Activated T-cell treated with anti-CD3 and anti-CD28 coated beads, Interleukin-2, amount 50 U/mL, for 72 hours (primary cell): ENCODE measurements around the gene DCANP1. TPM values are rescaled to one million over a fixed set of nuclear protein-coding genes. Genes with fewer than 3 reads are reported as not detected.

ENCODE experiments used
- ATAC-seq, 2 donors: fragments of 150-1000 bp; cut with Tn5 transposase; replicated peaks in 1 of 2; 2 replicates each; pipeline ENCODE4 v1.10.0; 2021; ENCODE audit warnings: moderate library complexity in 2 of 2, mild to moderate bottlenecking in 1 of 2
- DNase-seq, 2 donors: peaks; one replicate each; pipeline ENCODE4 v3.0.0; 2021 to 2022; ENCODE audit warnings: mixed read lengths in 1 of 2
- H3K27ac Mint-ChIP-seq: one replicate; pipeline ENCODE4 v1.8.0; 2022; ENCODE audit warnings: mild to moderate bottlenecking, moderate library complexity, mixed read lengths
- H3K27me3 Mint-ChIP-seq: one replicate; pipeline ENCODE4 v1.8.0; 2022; ENCODE audit warnings: low read depth, mixed read lengths
- H3K36me3 Mint-ChIP-seq, 2 donors: one replicate each; pipeline ENCODE4 v1.8.0; 2022; ENCODE audit warnings: mixed read lengths in 2 of 2, mild to moderate bottlenecking in 1 of 2; ENCODE audit not compliant: insufficient read depth in 2 of 2
- H3K4me1 Mint-ChIP-seq: one replicate; pipeline ENCODE4 v1.8.0; 2022; ENCODE audit warnings: low read depth, mixed read lengths
- H3K4me3 Mint-ChIP-seq, 2 donors: one replicate each; pipeline ENCODE4 v1.8.0; 2022; ENCODE audit warnings: mild to moderate bottlenecking in 2 of 2, mixed read lengths in 2 of 2, moderate library complexity in 2 of 2
- H3K9me3 Mint-ChIP-seq, 2 donors: one replicate each; pipeline ENCODE4 v1.8.0; 2022; ENCODE audit warnings: mixed read lengths in 2 of 2
- total RNA-seq, 2 donors: library from RNA; stranded (reverse); gene quantifications; one replicate each; pipeline ENCODE4 v1.2.3, GENCODE V29; 2022

Gene DCANP1
- total RNA-seq, 2 donors from 2014 or later = not detected

GRCh38 chr5:135398160-135398854 lies 48.8 kb downstream of the DCANP1 start:
- Mint-ChIP-seq H3K27me3 (no peaks in the 10 kb centered on the region), H3K9me3 (no peaks in the 10 kb centered on the region), H3K4me1 (peaks cover 67% of the 10 kb centered on the region), H3K4me3 (peak overlapping the region; percentile 89), H3K36me3 (peaks cover 0 to 8% of the 10 kb centered on the region in 2 donors), H3K27ac (peak overlapping the region; percentile 91)
- peak; percentile 51 to 53 for ATAC-seq
- DNase-seq = peak; percentile 52 to 60

GRCh38 chr5:135397084-135397483 lies 50.1 kb downstream of the DCANP1 start:
- Mint-ChIP-seq H3K36me3 (peaks cover 0 to 11% of the 10 kb centered on the region in 2 donors), H3K27me3 (no peaks in the 10 kb centered on the region), H3K9me3 (no peaks in the 10 kb centered on the region), H3K27ac (peak overlapping the region; percentile 56), H3K4me3 (peak overlapping the region; percentile 89), H3K4me1 (peaks cover 79% of the 10 kb centered on the region)
- ATAC-seq = no peak
- DNase-seq = no peak

GRCh38 chr5:135396459-135397055 lies 50.6 kb downstream of the DCANP1 start:
- ATAC-seq (no peak), DNase-seq (no peak)
- Mint-ChIP-seq H3K27me3 (no peaks in the 10 kb centered on the region), H3K27ac (no peak overlapping the region), H3K36me3 (peaks cover 0 to 11% of the 10 kb centered on the region in 2 donors), H3K4me3 (peak overlapping the region in 1 of 2 donors; percentile 89), H3K9me3 (no peaks in the 10 kb centered on the region), H3K4me1 (peaks cover 85% of the 10 kb centered on the region)

GRCh38 chr5:135395866-135396265 lies 51.3 kb downstream of the DCANP1 start:
- ATAC-seq = no peak
- Mint-ChIP-seq H3K27ac (no peak overlapping the region), H3K27me3 (no peaks in the 10 kb centered on the region), H3K36me3 (peaks cover 0 to 11% of the 10 kb centered on the region in 2 donors), H3K9me3 (no peaks in the 10 kb centered on the region), H3K4me1 (peaks cover 86% of the 10 kb centered on the region), H3K4me3 (no peak overlapping the region)
- DNase-seq = no peak

GRCh38 chr5:135395451-135395850 lies 51.7 kb downstream of the DCANP1 start:
- peaks cover 0 to 11% of the 10 kb centered on the region in 2 donors for H3K36me3 Mint-ChIP-seq
- H3K4me1 Mint-ChIP-seq = peaks cover 85% of the 10 kb centered on the region
- H3K27ac Mint-ChIP-seq = no peak overlapping the region
- ATAC-seq (no peak), DNase-seq (no peak)
- no peaks in the 10 kb centered on the region for H3K9me3 Mint-ChIP-seq
- no peak overlapping the region for H3K4me3 Mint-ChIP-seq
- H3K27me3 Mint-ChIP-seq = no peaks in the 10 kb centered on the region

Other genes with a start within 250 kb of the DCANP1 start
- 100 to 1,000 TPM; 136 to 140 TPM for gene MACROH2A1, start 48.1 kb downstream of the DCANP1 start, total RNA-seq
- not detected for gene TIFAB, start 5.0 kb upstream of the DCANP1 start, total RNA-seq
- gene NEUROG1, start 88.6 kb upstream of the DCANP1 start, total RNA-seq = not detected
- gene CXCL14, start 131.6 kb upstream of the DCANP1 start, total RNA-seq = not detected